Endothelial cell of umbilical vein (primary cell): ENCODE results near the gene MTG1. TPM values are rescaled to one million over a fixed set of nuclear protein-coding genes. Genes with fewer than 3 reads are reported as not detected.

Source experiments
- BruUV-seq: library from RNA; stranded (reverse); fragments of 400-500 nt; replicated peaks from 2 replicates; lab custom pipeline; 2021; lab: Mats Ljungman, UMichigan
- CTCF ChIA-PET: fragments of 300-600, 350-600 bp; sonication (Branson Sonifier 250); formaldehyde crosslinking; loops from one replicate; lab custom pipeline; 2021; ENCODE audit warnings: antibody characterized with exemption, inconsistent platforms; lab: Charles Lee
- POLR2A ChIA-PET: fragments of 300-600, 350-600 bp; sonication (Branson Sonifier 250); formaldehyde crosslinking; loops from one replicate; lab custom pipeline; 2021; ENCODE audit warnings: antibody characterized with exemption, inconsistent platforms; lab: Charles Lee
- DNase-seq: peaks from one replicate; pipeline ENCODE4 v3.0.0-alpha.2; 2011; ENCODE audit warnings: low read depth, low spot score
- FAIRE-seq: peaks from 2 replicates; lab custom pipeline; 2011; peaks lifted over from hg19 to GRCh38; lab: Jason Lieb, UNC
- H2AFZ ChIP-seq: 2 replicates; pipeline ENCODE4 v1.6.0; 2012; ENCODE audit warnings: low read depth, low read length, control low read depth, inconsistent platforms
- H3K27ac ChIP-seq: 2 replicates; pipeline ENCODE4 v1.5.1; 2011; ENCODE audit warnings: low read depth, mild to moderate bottlenecking, control low read depth, low read length, moderate library complexity; ENCODE audit not compliant: insufficient read depth
- H3K27me3 ChIP-seq, 2 experiments: 2 replicates each; pipeline versions ENCODE4 v1.6.0 to v1.6.1; 2011; ENCODE audit warnings: low read length in 2 of 2, mixed read lengths in 1 of 2; ENCODE audit not compliant: control insufficient read depth in 2 of 2, insufficient read depth in 2 of 2
- H3K36me3 ChIP-seq, 2 experiments: 2 replicates in 1 of 2; 3 replicates in 1 of 2; pipeline ENCODE4 v1.5.1; 2011; ENCODE audit warnings: low read length in 2 of 2, mild to moderate bottlenecking in 1 of 2, moderate library complexity in 1 of 2; ENCODE audit not compliant: control insufficient read depth in 2 of 2, insufficient read depth in 2 of 2; ENCODE audit errors: extremely low read depth in 1 of 2
- H3K4me1 ChIP-seq: 3 replicates; pipeline ENCODE4 v1.5.1; 2011; ENCODE audit warnings: mild to moderate bottlenecking, low read length; ENCODE audit not compliant: control insufficient read depth, insufficient read depth; ENCODE audit errors: extremely low read depth
- H3K4me2 ChIP-seq: 2 replicates; pipeline ENCODE4 v1.6.1; 2011; ENCODE audit warnings: low read length, control low read depth, mixed read lengths; ENCODE audit not compliant: insufficient read depth
- H3K4me3 ChIP-seq, 3 experiments: fragments of 200-600 bp in 1 of 3; sonication (generic), shearing (Covaris generic) in 1 of 3; replicated peaks in 1 of 3; 2 replicates each; pipeline ENCODE4 v1.5.1; 2011 to 2016; ENCODE audit warnings: control low read depth in 3 of 3, low read length in 3 of 3, mild to moderate bottlenecking in 2 of 3, inconsistent platforms in 1 of 3, low read depth in 1 of 3, moderate library complexity in 1 of 3; ENCODE audit not compliant: insufficient read depth in 1 of 3
- H3K79me2 ChIP-seq: 2 replicates; pipeline ENCODE4 v1.6.0; 2012; ENCODE audit warnings: low read length, inconsistent platforms; ENCODE audit not compliant: control insufficient read depth, insufficient read depth
- H3K9ac ChIP-seq: replicated peaks from 2 replicates; pipeline ENCODE3; 2011; ENCODE audit warnings: low read length, control low read depth; ENCODE audit not compliant: insufficient read depth; ENCODE audit errors: extremely low read depth
- H3K9me1 ChIP-seq: replicated peaks from 3 replicates; pipeline ENCODE4 v1.6.0; 2011; ENCODE audit warnings: mild to moderate bottlenecking, low read length; ENCODE audit not compliant: control insufficient read depth, insufficient read depth; ENCODE audit errors: extremely low read depth
- H3K9me3 ChIP-seq: replicated peaks from 2 replicates; pipeline ENCODE4 v1.5.1; 2012; ENCODE audit warnings: low read length, inconsistent platforms; ENCODE audit not compliant: control insufficient read depth, insufficient read depth
- H4K20me1 ChIP-seq: replicated peaks from 2 replicates; pipeline ENCODE3; 2011; ENCODE audit warnings: mild to moderate bottlenecking, low read length; ENCODE audit not compliant: control insufficient read depth, insufficient read depth; ENCODE audit errors: extremely low read depth
- CTCF ChIP-seq, 2 donors: IDR thresholded peaks; 1 replicate in 1 of 2; 2 replicates in 1 of 2; pipeline ENCODE4 v1.5.1; 2011; ENCODE audit warnings: low read length in 2 of 2, mild to moderate bottlenecking in 2 of 2, moderate library complexity in 2 of 2, control low read depth in 1 of 2, inconsistent platforms in 1 of 2, low read depth in 1 of 2; ENCODE audit not compliant: insufficient read depth in 1 of 2; ENCODE audit errors: extremely low read depth in 1 of 2
- EZH2 ChIP-seq: IDR thresholded peaks from 2 replicates; pipeline ENCODE4 v1.6.1; 2012; ENCODE audit warnings: borderline replicate concordance, low read depth, mild to moderate bottlenecking, moderate library complexity, low read length, inconsistent platforms; ENCODE audit not compliant: severe bottlenecking
- FOS ChIP-seq: IDR thresholded peaks from 2 replicates; pipeline ENCODE4 v1.6.1; 2011; ENCODE audit warnings: mild to moderate bottlenecking, low read length, moderate library complexity, borderline replicate concordance; ENCODE audit not compliant: insufficient read depth
- GATA2 ChIP-seq: IDR thresholded peaks from 2 replicates; pipeline ENCODE4 v1.7.0; 2011; ENCODE audit warnings: low read depth, mild to moderate bottlenecking, moderate library complexity, mixed read lengths, low read length; ENCODE audit not compliant: insufficient read length, insufficient read depth
- JUN ChIP-seq: IDR thresholded peaks from 2 replicates; pipeline ENCODE4 v1.6.1; 2011; ENCODE audit warnings: borderline replicate concordance, low read depth; ENCODE audit not compliant: insufficient read length, insufficient read depth
- MYC ChIP-seq: IDR thresholded peaks from one replicate; pipeline ENCODE4 v1.6.1; 2011; ENCODE audit warnings: mild to moderate bottlenecking, low read depth, low read length
- POLR2A ChIP-seq: IDR thresholded peaks from 2 replicates; pipeline ENCODE4 v1.6.1; 2012; ENCODE audit warnings: low read depth, mild to moderate bottlenecking, control low read depth, low read length
- POLR2AphosphoS5 ChIP-seq: IDR thresholded peaks from 2 replicates; pipeline ENCODE4 v1.6.1; 2012; ENCODE audit warnings: low read depth, mild to moderate bottlenecking, control low read depth, low read length, moderate library complexity; ENCODE audit not compliant: insufficient read depth
- dilution Hi-C: fragments of 300-500 bp; cut with MboI; formaldehyde crosslinking; loops from one replicate; pipeline ENCODE4 v1.15.0; 2019; ENCODE audit warnings: low sequenced_read_pairs; ENCODE audit not compliant: extremely low pct_ligation_motif_present
- intact Hi-C: fragments of 100-400 bp; cut with micrococcal nuclease; formaldehyde crosslinking; loops from one replicate; pipeline ENCODE4 v1.10.0; 2022
- polyA plus RNA-seq, 4 experiments: library from polyadenylated mRNA; depleted of rRNA in 3 of 4; stranded (reverse) in 3 of 4; unstranded in 1 of 4; fragments of >200 nt; gene quantifications; 2 replicates each; pipeline versions ENCODE4 v1.2.1 to v1.2.3, GENCODE V29; 2011 to 2012; ENCODE audit warnings: missing spikeins in 1 of 4
- total RNA-seq: library from RNA; stranded (reverse); gene quantifications from 2 replicates; pipeline ENCODE4 v1.2.3, GENCODE V29; 2021
- TF ChIP-seq, protein P1 (sequence below): IDR thresholded peaks from 2 replicates; pipeline ENCODE4 v1.6.1; 2011; ENCODE audit not compliant: insufficient read depth, insufficient read length

Gene MTG1
- total and polyA plus RNA-seq, 2 donors (not counting 3 experiments of a cell fraction or from before 2014, with no cell fraction given) = 66.5 to 91.6 TPM

GRCh38 chr10:133403359-133403758 is 9.4 kb downstream of the MTG1 start:
- no peak for TF ChIP-seq CTCF (IDR thresholded peaks at IDR 0.05; ENCODE audit: extremely low read depth in 1 of 2, insufficient read depth in 1 of 2, low read depth in 1 of 2, low read length in 2 of 2)
- Histone ChIP-seq H3K4me1 (no peaks in the 10 kb centered on the region), H2AFZ (no peak overlapping the region), H4K20me1 (no peaks in the 10 kb centered on the region), H3K4me2 (no peak overlapping the region), H3K79me2 (peaks cover 37% of the 10 kb centered on the region), H3K9me3 (no peaks in the 10 kb centered on the region), H3K4me3 (no peak overlapping the region), H3K27ac (no peak overlapping the region), H3K36me3 (peaks cover 15 to 27% of the 10 kb centered on the region in 2 experiments), H3K27me3 (no peaks in the 10 kb centered on the region), H3K9ac (no peak overlapping the region), H3K9me1 (no peaks in the 10 kb centered on the region)
- no peak for DNase-seq
- no TSS peak for BruUV-seq
- ChIA-PET POLR2A (no interaction called here), CTCF (no interaction called here)
- intact Hi-C loops = no loop called here
- FAIRE-seq = no peak
- dilution Hi-C loops = no loop called here

DNA sequence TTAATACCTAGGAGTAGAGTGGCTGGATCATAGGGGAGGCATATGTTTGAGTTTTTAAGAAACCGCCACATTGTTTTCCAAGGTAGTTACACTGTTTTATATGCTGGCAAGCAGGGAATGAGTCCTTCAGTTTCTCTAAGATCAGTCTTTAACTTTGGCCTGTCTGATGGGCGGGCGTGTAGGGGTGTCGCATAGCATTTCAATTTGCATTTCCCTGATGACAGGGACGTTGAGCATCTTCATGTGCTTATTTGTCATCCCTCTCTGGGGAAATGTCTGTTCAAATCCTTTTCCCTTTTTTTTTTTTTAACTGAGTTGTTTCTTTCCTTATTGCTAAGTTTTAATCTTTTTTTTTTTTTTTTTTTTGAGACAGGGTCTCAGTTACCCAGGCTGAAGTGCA is 9.8 kb downstream of the MTG1 start:
- no peak overlapping the region for H3K9ac ChIP-seq
- intact Hi-C loops (no loop called here), dilution Hi-C loops (no loop called here)
- H3K9me3 ChIP-seq = no peaks in the 10 kb centered on the region
- H3K79me2 ChIP-seq = peaks cover 39% of the 10 kb centered on the region
- no peaks in the 10 kb centered on the region for H3K9me1 ChIP-seq
- FAIRE-seq (no peak), DNase-seq (no peak)
- BruUV-seq = no TSS peak
- ChIA-PET POLR2A (no interaction called here), CTCF (no interaction called here)
- no peaks in the 10 kb centered on the region for H3K4me1 ChIP-seq
- no peaks in the 10 kb centered on the region for H4K20me1 ChIP-seq
- H3K36me3 ChIP-seq = peaks cover 11 to 27% of the 10 kb centered on the region in 2 experiments
- no peak overlapping the region for H3K4me2 ChIP-seq
- H3K27me3 ChIP-seq = no peaks in the 10 kb centered on the region
- no peak overlapping the region for H2AFZ ChIP-seq
- no peak overlapping the region for H3K4me3 ChIP-seq
- no peak overlapping the region for H3K27ac ChIP-seq
- TF ChIP-seq MYC (no peak), FOS (no peak), POLR2A (no peak), JUN (no peak), POLR2AphosphoS5 (no peak), CTCF (IDR thresholded peaks at IDR 0.05; ENCODE audit: extremely low read depth in 1 of 2, insufficient read depth in 1 of 2, low read depth in 1 of 2, low read length in 2 of 2) (no peak), GATA2 (no peak), EZH2 (no peak)
- TF ChIP-seq, protein P1, sequence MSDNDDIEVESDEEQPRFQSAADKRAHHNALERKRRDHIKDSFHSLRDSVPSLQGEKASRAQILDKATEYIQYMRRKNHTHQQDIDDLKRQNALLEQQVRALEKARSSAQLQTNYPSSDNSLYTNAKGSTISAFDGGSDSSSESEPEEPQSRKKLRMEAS = no peak
